Measurements from ENCODE around the gene IGF1R.

IGF1R gene

DNA sequence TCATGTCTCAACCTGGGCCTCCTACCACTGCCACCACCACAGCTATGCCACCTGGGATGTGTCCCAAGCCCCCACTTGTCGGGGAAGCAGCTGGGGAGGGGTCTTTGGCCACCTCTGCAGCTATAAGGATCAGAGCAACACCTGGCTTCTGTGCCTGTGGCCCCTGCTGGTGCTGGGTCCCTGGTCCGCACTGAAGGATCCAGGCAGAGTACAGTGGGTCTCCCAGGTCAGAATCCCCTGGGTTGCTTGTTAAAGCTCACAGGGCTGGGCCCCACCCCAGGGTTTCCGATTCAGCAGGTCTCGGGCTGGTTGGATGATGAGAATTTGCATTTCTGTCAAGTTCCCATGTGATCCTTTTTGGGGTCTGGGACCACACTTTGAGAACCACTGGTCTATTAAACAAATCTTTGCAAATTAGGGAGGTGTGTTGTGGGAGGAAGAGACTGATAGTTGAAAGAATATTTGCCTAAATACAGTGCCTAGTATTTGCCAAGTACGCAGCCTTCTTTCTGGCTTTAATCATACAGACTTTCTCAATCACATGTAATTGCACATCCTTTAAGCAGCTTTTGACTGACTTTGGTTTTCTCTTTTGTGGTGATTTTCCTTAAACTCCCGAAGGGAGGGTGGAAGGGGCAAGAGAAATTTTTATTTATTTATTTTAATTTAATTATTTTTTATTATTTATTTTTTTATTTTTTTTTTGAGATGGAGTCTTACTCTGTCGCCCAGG is 127.3 kb downstream of the IGF1R start:
- no peak for DNase-seq (ENCODE audit: low read depth in 2 of 2)

DNA sequence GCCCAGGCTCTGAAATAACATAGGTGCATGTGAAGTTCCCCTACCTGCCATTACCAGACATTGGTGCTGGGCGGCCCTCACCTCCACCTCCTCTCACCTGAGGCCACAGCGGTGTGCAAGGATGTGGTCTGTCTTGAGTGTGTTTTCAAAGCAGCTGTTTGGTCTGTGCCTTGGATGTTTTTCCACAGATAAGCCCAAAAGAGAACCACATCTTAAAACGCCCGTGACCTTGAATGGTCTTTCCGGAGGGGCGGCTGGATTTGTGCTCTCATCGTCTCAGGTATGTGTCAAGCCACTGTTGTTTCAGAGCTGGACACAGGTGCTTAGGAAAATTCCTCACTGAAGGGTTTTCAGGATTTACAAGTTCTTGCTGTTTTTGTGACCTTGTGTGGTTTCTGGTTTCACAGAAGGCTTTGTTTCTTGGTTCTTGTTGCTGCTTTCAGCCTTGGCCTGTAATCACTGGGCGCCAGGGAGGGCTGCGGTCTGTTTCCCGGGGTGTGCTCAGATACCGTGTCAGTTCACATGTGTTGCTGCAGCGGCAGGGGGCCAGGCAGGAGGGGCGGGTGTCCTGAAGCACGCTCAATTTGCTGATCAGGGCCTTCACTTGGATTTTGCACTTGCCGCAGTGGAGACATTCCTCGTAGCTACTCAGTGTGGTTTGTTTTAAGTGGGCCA is 128.4 kb downstream of the IGF1R start:
- peak; percentile 15 to 23 for DNase-seq (ENCODE audit: low read depth in 2 of 2)

DNA sequence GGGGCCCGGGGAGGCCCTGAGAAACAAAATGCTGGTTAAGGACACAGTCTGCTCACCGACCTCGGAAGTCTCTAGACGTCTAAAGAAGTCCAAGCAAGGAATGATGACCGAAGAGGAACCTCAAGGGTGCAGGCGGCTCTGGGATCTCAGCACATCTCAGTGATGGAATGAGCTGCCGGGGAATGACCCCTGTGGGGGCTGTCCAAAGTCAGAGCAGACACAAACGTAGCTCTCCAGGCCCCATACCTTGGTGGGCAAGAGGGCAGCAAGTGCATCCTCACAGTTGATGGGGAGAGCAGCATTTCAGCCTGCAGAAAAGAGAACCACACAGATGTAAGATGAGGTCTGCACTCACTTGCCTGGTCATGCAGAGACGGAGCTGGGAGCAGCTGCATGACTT is 129.1 kb downstream of the IGF1R start:
- no peak for DNase-seq (ENCODE audit: low read depth in 2 of 2)

DNA sequence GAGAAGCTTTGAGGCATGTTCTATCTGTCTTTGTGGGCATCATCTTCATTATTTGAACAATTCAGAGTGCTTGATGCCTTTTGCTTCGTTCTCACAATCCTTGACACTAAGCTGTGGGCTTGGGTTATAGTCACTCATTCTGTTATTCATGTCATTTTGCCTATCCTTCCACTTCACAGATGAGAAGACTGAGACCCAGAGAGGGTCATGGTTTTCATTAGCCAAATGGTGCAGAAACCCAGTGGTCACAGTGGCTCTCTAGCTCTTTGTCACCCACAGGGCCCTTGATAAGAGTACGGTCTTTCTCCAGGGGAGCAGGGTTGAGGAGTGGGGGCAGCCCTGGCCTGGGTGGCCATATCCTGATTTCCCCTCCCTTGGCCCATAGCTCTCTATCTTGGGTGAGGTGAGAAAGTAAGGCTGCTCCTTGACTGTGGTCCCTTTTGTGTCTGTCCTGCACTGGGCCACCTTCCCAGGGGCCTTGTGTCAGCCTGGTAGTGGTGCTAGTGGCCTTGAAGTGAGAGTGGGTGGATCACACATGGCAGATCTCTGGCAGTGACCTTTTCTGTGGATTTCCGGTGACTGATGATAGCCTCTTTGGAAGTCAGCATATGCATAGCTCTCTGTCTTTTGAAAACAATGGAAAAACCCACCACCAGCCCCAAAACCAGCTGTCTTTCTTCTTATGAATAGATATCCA is 130.1 kb downstream of the IGF1R start:
- DNase-seq (ENCODE audit: low read depth in 2 of 2) = no peak

DNA sequence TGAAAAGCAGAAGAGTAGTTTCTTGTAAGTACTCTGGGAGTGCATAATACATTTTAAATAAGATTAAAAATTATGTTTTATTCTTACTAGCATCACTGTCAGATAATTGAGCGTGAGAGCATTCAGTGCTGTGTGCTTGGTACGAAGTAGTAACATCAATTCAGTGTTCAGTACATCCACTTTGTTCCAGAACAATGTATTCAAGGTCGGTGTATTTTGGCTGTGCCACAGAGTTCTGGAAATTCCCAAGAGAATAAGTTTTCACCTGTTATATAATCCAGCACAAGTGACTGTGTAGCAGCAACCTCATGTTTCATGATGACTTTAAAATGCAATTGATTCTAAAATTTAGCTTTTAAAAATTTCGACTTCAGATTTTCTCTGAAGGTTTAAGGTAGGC is 130.6 kb downstream of the IGF1R start:
- DNase-seq (ENCODE audit: low read depth in 2 of 2) = no peak

DNA sequence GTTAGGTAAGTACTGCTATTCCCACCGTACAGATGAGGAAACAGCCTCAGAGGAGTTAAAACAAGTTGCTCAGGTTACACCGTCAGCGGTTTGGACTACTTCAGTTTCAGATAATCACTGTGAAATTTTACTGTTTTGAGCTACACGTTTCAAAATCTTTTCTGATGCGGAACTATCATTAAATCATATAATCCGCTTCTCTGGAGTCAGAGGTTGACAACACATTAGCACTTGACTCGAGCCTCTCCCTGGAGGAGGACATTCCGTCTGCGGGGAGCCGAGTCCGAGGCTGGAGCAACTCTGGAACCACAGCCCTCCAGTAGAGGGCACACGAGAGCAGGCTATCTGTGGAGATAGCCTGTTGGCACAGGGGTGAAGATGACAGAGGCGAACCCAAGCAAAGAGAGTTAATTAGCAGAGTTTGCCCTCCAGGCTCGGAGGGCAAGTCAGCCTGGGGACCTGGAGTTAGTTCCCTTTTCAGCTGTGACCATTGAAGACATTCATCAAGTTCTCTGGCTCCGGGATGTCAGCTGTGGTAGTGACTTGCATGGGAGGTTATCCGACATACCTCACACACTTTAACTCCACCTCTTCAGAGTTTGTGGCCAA is 131.2 kb downstream of the IGF1R start:
- DNase-seq (ENCODE audit: low read depth in 2 of 2) = peak; percentile 51 to 70

DNA sequence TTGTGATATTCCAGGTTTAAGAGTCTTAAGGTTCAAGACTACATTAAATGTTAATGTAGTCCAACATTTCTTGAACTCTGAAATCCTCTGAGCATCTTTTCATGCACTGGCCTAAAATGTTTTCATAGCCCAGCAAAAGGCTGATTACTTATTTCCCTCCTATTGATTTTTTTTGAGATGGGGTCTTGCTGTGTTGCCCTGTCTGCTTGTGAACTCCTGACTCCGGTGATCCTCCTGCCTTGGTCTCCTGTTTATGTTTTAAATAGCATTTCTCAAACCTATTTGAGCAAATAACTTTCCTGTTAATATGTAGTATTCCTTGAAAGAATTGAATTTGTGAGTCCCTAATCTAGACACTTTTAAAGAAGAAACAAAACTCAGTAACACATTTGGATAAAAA is 133.5 kb downstream of the IGF1R start:
- no peak for DNase-seq (ENCODE audit: low read depth in 2 of 2)

DNA sequence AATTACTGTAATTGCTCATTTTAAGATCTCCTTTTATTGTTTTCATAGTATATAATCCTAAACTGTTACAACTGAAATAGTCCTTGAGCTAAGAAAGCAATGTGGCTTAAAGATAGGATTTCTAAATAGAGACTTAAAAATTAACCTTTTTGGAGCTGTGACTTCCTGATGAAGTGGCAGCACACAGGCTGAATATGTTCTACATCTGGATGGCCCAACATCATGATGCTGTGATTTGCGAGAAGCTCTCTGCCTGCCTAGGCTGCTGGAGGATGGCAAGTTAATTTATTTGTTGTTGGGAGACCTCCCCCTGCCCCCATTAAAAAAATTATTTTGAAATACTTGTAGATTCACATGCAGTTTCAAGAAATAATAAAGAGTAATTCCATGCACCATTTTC is 134.5 kb downstream of the IGF1R start:
- DNase-seq (ENCODE audit: low read depth in 2 of 2) = no peak

DNA sequence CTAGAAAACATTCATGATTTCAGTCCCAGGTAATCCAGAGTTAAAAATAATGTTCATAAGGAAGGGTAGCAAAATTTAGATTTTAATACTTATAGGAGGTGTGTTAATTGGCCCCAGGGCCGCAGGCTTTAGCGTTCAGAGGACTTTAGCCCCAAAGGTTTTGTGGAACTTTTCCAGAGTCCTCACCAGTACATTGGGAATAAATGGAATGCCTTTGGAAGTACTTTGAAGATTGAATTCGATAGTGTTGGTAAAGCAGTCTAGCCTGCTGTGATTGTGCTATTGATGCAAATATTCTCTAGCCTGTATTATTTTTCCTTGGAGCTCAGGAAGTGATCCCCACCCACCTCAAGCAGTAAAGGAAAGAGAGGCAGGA is 137.1 kb downstream of the IGF1R start:
- no peak for DNase-seq (ENCODE audit: low read depth in 2 of 2)

DNA sequence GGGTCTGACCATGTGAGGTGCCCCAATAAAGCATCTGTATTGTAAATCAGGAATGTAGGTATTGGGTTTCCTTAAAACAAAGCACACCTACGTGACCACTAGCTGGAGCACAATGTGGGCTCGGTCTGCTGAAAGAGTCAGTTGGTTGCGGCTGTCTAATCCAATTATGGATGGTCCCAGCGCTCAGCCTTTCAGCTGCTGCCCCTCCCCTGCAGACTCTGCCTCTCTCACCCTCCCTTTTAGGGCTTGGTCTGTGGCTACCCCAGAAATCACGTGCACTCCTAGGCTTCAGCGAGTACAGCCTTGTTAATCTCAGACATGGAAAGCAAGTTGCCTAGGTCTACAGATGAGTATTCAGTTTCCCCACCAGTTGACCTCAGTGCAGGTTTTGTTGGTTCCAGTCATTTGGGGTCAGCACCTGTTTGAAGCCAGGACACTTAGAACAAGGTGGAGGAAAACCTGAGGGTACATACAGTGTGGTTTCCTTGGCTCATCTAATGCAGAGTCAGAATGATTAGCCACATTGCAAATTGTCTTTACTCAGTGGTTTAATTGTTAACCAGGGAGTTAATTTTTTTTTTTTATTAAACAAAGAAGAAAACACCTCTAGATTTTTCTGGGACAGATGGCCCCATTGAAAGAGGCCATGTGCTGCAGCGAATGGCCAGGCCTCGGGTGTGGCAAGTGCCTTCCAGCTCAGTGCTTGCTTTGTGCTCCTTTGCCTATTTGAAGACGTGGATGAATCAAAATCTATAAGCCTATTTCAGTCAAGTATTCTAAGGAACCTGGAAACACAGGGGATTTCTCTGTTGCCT is 137.7 kb downstream of the IGF1R start:
- no peak for DNase-seq (ENCODE audit: low read depth in 2 of 2)

DNA sequence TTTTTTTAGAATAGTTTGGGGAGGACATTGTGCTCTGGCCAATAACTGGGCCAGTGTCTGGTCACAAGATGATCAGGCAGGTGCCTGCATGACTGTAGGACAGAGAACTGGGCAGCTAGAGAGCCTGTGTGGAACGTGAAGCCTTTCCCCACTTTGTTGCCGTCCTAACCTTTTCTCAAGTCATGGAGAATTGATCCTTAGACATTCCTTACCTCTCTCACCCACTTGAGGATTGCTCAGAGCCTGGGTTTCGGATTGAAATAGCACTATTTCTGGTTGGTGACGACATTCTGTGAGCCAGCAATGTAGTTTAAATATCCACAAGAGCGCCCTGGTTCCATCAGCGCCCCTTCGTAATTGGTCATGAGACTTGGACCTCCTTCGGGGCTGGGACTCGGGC is 138.4 kb downstream of the IGF1R start:
- no peak for DNase-seq (ENCODE audit: low read depth in 2 of 2)

DNA sequence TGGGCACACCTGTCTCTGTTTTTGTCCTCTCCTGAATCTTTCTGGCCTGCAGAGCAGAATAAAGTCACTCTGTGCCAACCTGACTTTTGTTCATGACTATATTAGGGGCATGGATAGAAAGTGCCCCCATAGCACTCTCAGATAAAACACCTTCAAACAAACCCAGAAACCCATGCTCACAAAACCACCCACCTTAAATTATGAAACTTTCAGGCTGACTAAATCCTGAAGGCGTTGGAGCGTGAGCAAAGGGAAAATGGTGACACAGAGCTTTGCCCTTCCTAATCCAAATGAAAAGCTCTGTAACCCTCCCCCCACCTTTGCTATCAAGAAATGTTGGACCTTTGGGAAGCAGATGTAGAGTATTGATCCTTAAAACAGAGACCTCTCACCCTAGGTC is 138.9 kb downstream of the IGF1R start:
- DNase-seq (ENCODE audit: low read depth in 2 of 2) = no peak

DNA sequence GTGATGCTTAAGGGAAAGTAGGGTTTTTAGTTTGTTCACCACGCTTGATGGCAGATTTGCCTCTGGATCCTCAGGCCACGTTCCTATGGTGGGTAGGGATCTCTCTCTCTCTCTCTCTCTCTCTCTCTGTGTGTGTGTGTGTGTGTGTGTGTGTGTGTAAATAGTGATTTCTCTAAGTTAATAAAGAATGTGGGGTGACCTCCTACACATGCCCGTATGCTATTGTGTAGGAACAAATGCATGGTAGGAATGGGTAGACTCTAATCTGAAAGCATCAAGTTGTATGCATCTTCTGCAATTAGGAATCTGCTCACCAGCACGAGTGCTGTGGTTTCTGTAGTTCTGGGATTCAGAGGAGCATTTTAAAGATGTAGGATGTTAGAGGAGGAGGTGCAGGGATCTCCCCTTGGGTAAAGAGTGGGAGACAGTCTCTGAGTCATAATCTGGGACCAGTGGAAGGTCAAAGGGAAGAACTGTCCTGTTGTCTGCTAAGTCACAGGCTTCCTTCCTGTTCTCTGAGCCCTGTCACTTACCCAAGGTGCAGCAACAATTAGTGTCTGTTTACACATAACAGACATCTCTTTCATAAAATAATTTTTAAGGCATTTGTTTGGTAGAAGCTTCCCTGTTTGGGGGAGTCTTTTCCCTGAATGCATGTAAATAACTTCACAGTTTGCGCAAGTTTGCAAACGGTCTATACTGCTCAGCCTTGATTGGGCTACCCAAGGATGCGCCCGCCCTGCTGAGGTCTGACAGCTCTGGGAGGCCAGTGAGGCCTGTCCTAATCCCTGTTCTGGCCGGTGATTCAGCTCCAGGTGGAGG is 139.8 kb downstream of the IGF1R start:
- DNase-seq (ENCODE audit: low read depth in 2 of 2) = no peak

DNA sequence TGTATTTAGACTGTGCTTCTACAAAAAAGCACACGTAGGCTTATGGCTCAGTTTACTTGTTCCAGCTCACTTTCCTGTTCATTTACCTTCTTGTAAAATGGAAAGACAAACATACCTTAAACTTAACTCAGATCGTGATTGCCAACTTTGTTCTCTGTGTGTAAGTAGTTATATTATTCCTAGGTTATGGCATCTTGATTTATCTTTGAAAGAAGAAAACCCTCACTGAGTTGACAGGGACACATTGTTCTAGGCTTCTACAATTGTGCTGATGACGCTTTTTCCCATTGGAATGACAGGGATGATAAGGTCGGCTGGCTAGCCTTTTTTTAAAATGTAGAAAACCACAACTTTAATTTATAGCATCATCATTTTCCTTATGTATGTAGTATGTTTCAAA is 140.7 kb downstream of the IGF1R start:
- no peak for DNase-seq (ENCODE audit: low read depth in 2 of 2)

DNA sequence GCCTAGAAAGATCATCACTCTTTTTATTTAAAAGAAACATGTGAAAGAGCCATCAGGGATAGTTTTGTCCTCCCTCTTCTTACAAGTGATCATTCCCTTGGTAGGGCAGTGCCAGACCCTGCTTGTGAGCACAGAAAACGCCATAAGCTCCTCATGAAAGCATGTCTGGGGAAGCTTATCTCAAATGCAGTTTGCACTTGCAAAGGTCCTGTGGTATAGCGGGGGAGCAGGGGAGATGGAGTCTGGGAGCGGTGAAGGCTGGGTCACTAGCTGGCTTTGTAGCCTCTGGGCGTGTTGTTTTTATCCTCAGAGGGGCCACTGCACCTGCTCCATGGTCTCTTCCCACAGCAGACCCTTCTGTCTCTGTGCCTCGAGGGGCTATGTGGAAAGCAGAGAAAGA is 141.9 kb downstream of the IGF1R start:
- no peak for DNase-seq (ENCODE audit: low read depth in 2 of 2)

DNA sequence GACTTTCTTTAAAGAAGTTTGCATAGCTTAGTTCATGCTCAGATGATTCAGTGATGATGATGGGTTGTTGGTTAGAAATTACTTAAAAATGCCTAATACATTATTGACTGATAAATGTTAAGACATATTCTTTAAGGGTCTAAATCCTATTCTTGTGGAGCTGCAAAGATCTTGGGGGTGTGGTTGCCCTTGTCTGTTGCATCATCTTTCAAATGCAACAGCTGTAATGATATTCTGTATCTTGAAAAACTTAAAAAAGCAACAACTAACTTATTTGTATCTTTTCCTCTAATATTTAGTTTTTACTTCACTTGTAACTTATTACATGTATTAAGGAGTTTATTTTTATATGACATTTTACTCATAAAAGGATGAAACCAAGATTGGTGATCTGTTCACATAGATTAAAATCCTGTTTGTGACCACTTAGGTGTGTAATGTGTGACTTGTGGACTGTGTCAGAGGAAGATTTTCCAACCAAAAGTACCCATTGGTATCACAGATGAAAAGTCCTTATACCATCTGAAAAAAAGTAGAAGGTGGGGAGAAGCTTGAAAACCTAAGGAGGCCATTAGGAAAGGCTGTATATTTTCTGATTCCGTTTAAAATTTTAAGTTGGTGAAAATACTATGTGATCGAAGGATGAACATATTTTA is 142.8 kb downstream of the IGF1R start:
- DNase-seq (ENCODE audit: low read depth in 2 of 2) = no peak

DNA sequence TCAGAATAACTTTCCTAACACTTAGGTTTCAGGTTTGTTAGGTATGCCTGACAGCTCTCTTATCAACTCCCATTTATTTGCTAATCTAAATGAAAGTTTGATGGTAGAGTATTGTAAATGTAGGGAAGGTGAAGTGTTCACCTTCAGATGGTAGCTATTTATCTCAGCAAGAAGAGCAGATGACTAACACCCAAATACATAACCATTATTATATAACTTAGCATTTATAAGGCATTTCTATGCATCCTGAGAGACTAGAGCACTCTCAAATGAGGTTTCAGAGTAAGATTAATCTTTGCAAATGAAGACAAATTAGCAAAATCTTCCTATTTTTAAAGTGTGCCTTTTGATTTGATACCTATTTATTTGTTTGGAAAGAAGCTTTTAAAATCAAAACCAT is 143.8 kb downstream of the IGF1R start:
- no peak for DNase-seq (ENCODE audit: low read depth in 2 of 2)

DNA sequence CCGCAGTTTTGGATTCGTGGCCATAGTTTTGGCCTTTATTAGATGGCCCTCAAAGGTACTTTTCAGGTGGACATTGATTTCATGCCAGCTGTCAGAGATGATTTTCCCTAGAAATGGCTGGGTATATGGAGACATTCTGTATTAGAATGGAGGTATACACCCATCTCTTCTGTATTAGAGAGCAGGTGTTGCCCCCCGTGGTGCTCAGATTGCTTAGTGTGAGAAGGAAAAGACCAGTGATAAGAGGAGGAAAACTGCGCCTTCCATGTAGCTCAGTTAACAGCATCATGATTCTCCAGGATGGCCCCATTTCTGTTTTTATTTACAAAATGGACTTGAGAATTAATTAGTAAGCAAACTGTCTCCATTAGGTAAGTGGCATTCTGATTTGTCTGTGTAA is 145.9 kb downstream of the IGF1R start:
- DNase-seq (ENCODE audit: low read depth in 2 of 2) = no peak

DNA sequence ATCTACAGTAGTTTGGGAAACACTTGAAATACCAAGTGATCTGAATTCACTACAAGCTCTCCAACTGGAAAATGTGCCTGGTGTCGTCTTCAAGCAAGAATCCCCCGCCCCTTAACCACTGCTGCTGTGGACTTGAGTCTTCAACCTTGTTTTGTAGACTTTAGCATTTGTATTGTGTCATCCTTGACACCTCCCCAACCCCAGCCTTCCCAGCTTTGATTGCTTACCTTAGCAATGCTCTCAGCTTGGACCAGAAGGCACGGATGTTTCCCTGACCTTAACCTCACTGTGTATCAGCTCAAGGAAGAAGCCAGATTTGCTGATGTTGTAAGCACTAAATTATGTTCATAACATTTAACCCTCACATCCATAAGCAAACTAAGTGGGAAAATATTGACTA is 146.4 kb downstream of the IGF1R start:
- no peak for DNase-seq (ENCODE audit: low read depth in 2 of 2)

DNA sequence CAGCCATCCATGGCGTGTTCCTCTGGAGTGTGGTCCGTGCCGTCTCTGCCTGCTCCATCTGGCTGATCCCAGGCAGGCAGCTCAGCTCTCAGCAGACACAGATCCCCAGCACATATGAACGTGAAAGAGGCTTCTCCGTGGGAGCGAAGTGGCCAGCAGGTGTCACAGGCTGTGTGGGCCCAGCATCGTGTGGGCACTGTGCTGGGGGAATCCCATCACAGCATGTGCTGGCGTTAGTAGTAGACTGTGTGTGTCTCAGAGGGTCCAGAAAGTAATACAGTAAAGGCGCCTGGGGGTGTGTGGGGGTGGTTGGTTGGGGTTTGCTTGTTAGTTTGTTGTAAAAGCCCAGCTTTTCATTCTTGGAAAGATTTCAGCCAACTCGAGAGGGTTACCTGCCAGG is 147.6 kb downstream of the IGF1R start:
- DNase-seq (ENCODE audit: low read depth in 2 of 2) = no peak
